ENCODE measurements around the gene CLEC10A.
"Not testable (repeated sequence)": the region's sequence is repeated elsewhere in the genome, so short reads cannot be mapped to it uniquely, and the experiment has no call there.

Gene CLEC10A

GRCh38 chr17:7063518-7064094 is 16.4 kb downstream of the CLEC10A start:
- H3K27ac ChIP-seq = no peak overlapping the region
- TF ChIP-seq ZFX (IDR thresholded peaks at IDR 0.05; ENCODE audit: borderline replicate concordance) (no peak), CTCF (IDR thresholded peaks at IDR 0.05) (no peak)

DNA sequence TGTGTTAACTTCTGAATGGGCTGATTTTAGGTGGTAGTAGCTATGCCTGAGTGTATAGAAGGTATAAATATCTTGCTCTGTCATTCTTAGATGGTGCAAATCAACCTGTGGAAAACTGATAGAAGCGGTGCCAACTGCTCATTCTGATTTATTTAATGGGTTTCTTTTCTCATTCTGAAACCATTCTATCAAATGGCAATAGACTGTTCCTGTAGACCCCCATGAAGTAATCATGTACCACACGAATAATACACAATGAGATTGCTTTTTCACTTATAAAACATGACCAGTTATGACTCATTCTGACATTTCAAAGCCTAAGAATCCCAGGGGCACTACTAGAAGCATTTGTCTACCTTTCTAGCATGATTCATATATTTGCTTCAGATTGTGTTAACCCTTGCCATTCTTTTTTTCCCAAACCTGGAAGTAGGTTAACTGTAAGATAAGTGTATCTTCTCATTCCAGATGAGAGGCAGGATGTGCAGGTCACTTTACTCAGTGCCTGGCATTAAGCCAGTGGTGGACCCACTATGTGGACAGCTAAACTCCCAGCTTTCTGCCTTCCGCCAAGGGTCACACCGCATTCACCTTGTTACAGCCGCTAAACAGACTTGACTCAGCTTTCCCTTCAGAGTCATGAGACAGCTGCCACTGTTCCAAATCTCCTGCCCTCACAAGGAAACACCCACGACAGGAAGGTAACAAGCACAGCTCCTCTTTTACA is 19.7 kb downstream of the CLEC10A start:
- H3K27ac ChIP-seq = no peak overlapping the region
- no peak for TF ChIP-seq ZFX (IDR thresholded peaks at IDR 0.05; ENCODE audit: borderline replicate concordance)
- no peak for TF ChIP-seq CTCF (IDR thresholded peaks at IDR 0.05)

GRCh38 chr17:7058831-7059447 is 21.1 kb downstream of the CLEC10A start:
- no peak overlapping the region for H3K27ac ChIP-seq
- no peak for TF ChIP-seq ZFX (IDR thresholded peaks at IDR 0.05; ENCODE audit: borderline replicate concordance)
- no peak for TF ChIP-seq CTCF (IDR thresholded peaks at IDR 0.05)

DNA sequence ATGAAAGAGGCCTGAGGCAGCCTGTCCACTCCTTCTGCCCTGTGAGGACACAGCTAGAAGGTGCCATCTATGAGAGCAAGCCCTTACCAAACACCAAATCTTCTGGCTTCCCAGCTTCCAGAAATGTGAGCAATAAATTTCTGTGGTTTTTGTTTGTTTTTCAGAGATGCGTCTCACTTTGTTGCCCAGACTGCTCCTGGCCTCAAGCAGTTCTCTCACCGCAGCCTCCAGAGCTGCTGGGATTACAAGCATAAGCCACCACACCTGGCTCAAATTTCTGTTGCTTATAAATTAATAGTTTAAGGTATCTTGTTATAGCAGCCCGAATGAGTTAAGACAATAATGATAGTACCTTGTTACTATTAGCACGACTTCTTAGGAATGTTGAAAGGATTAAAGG is 23.7 kb downstream of the CLEC10A start:
- TF ChIP-seq CTCF (IDR thresholded peaks at IDR 0.05) (no peak), ZFX (IDR thresholded peaks at IDR 0.05; ENCODE audit: borderline replicate concordance) (no peak)
- no peak overlapping the region for H3K27ac ChIP-seq

DNA sequence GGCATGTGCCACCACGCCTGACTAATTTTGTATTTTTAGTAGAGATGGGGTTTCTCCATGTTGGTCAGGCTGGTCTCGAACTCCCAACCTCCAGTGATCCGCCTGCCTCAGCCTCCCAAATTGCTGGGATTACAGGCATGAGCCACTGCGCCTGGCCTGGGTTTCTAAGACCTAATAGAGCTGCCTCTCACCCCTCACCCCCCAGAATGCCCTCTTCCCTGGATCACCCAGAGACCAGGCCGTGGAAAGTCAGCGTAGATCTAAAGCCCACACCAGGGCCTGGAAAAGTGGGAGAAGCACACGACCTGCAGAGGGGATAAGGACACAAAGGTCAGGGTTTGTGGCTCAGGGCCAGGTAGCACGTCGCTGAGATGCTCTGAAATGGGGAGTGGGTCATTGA is 29.5 kb downstream of the CLEC10A start:
- not testable (repeated sequence) for H3K27ac ChIP-seq

GRCh38 chr17:7048968-7049367 is 31.1 kb downstream of the CLEC10A start:
- TF ChIP-seq CTCF (IDR thresholded peaks at IDR 0.05) (no peak), ZFX (IDR thresholded peaks at IDR 0.05; ENCODE audit: borderline replicate concordance) (no peak)
- no peak overlapping the region for H3K27ac ChIP-seq

DNA sequence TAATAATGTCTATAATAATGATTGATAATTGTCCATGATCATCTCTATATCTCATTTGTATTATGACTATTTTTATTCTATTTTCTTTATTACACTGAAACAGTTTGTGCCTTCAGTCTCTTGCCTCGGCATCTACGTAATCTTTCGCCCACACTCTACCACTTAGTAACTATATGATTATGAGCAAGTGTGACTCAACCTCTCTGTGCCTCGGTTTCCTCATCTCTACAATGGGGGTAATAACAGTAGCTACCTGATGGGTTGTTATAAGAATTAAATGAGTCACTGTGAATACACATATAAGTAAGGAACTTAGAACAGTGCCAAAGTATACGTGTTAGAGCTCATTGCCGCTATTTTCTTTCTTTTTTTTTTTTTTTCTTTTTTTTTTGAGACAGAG is 32.5 kb downstream of the CLEC10A start:
- peak overlapping the region; percentile 100 for H3K27ac ChIP-seq
- no peak for TF ChIP-seq ZFX (IDR thresholded peaks at IDR 0.05; ENCODE audit: borderline replicate concordance)
- TF ChIP-seq CTCF (IDR thresholded peaks at IDR 0.05) = no peak

GRCh38 chr17:7046725-7047397 is 33.2 kb downstream of the CLEC10A start:
- H3K27ac ChIP-seq = peak overlapping the region; percentile 100
